ENCODE measurements around the gene SENP2.
"Not testable (repeated sequence)": the region's sequence is repeated elsewhere in the genome, so short reads cannot be mapped to it uniquely, and the experiment has no call there.

SENP2 gene

GRCh38 chr3:185657691-185658503 is 71.8 kb downstream of the SENP2 start:
- no peak for DNase-seq (ENCODE audit: low read depth in 2 of 2)
- no peak overlapping the region for H3K4me3 ChIP-seq (replicated peaks in 1 of 2; ENCODE audit: low read depth in 2 of 2, low read length in 2 of 2)
- TF ChIP-seq CTCF (IDR thresholded peaks at IDR 0.05; ENCODE audit: low read depth, low read length): no peak

- peak; percentile 98 to 99 for DNase-seq (ENCODE audit: low read depth in 2 of 2)
- no peak overlapping the region for H3K4me3 ChIP-seq (replicated peaks in 1 of 2; ENCODE audit: low read depth in 2 of 2, low read length in 2 of 2)
- no peak for TF ChIP-seq CTCF (IDR thresholded peaks at IDR 0.05; ENCODE audit: low read depth, low read length)
Measured at GRCh38 chr3:185658504-185658912, 72.4 kb downstream of the SENP2 start.

- TF ChIP-seq CTCF (IDR thresholded peaks at IDR 0.05; ENCODE audit: low read depth, low read length): no peak
- no peak for DNase-seq (ENCODE audit: low read depth in 2 of 2)
- H3K4me3 ChIP-seq (replicated peaks in 1 of 2; ENCODE audit: low read depth in 2 of 2, low read length in 2 of 2): no peak overlapping the region
Measured at GRCh38 chr3:185658943-185659342, 72.8 kb downstream of the SENP2 start.

GRCh38 chr3:185659942-185660921 is 74.1 kb downstream of the SENP2 start:
- H3K4me3 ChIP-seq (replicated peaks in 1 of 2; ENCODE audit: low read depth in 2 of 2, low read length in 2 of 2): no peak overlapping the region
- DNase-seq (ENCODE audit: low read depth in 2 of 2): peak; percentile 91
- peak; percentile 100 for TF ChIP-seq CTCF (IDR thresholded peaks at IDR 0.05; ENCODE audit: low read depth, low read length)

- not testable (repeated sequence) for H3K4me3 ChIP-seq (replicated peaks in 1 of 2; ENCODE audit: low read depth in 2 of 2, low read length in 2 of 2); DNase-seq (ENCODE audit: low read depth in 2 of 2)
Measured at GRCh38 chr3:185661296-185661695, 75.2 kb downstream of the SENP2 start.

GRCh38 chr3:185661772-185662171 is 75.7 kb downstream of the SENP2 start:
- DNase-seq (ENCODE audit: low read depth in 2 of 2): no peak
- H3K4me3 ChIP-seq (replicated peaks in 1 of 2; ENCODE audit: low read depth in 2 of 2, low read length in 2 of 2): no peak overlapping the region
- no peak for TF ChIP-seq CTCF (IDR thresholded peaks at IDR 0.05; ENCODE audit: low read depth, low read length)

GRCh38 chr3:185663929-185664328 is 77.8 kb downstream of the SENP2 start:
- DNase-seq (ENCODE audit: low read depth in 2 of 2): no peak
- no peak overlapping the region for H3K4me3 ChIP-seq (replicated peaks in 1 of 2; ENCODE audit: low read depth in 2 of 2, low read length in 2 of 2)
- TF ChIP-seq CTCF (IDR thresholded peaks at IDR 0.05; ENCODE audit: low read depth, low read length): no peak

Data from cardiac fibroblast (primary cell).